NT2/D1 (cell line): Measurements from ENCODE around the gene NEK5.

Source experiments
- DNase-seq: peaks from one replicate; pipeline ENCODE4 v3.0.0-alpha.2; 2011; ENCODE audit warnings: low read depth, low spot score
- H3K27me3 ChIP-seq: 2 replicates; pipeline ENCODE4 v1.6.0; 2011; ENCODE audit warnings: mild to moderate bottlenecking; ENCODE audit not compliant: insufficient read length, insufficient read depth
- H3K36me3 ChIP-seq: 2 replicates; pipeline ENCODE4 v1.6.1; 2011; ENCODE audit warnings: mild to moderate bottlenecking, low read length, mixed read lengths; ENCODE audit not compliant: insufficient read depth, insufficient read length
- H3K4me1 ChIP-seq: 2 replicates; pipeline ENCODE4 v1.5.1; 2011; ENCODE audit not compliant: insufficient read depth, insufficient read length
- H3K4me3 ChIP-seq: 2 replicates; pipeline ENCODE4 v1.5.1; 2011; ENCODE audit warnings: low read depth; ENCODE audit not compliant: insufficient read length
- H3K9ac ChIP-seq: 2 replicates; pipeline ENCODE4 v1.6.0; 2011; ENCODE audit warnings: low read depth; ENCODE audit not compliant: insufficient read length
- H3K9me3 ChIP-seq: 2 replicates; pipeline ENCODE4 v1.5.1; 2011; ENCODE audit warnings: mild to moderate bottlenecking, low read length; ENCODE audit not compliant: insufficient read depth
- SUZ12 ChIP-seq: IDR thresholded peaks from 2 replicates; pipeline ENCODE4 v1.6.1; 2011; ENCODE audit not compliant: insufficient read length, insufficient read depth; ENCODE audit errors: extremely low read depth
- YY1 ChIP-seq: IDR thresholded peaks from 2 replicates; pipeline ENCODE4 v1.6.1; 2011; ENCODE audit not compliant: insufficient read length, insufficient read depth
- ZNF274 ChIP-seq: IDR thresholded peaks from 2 replicates; pipeline ENCODE4 v1.6.1; 2011; ENCODE audit warnings: mild to moderate bottlenecking, low read depth, low read length

Gene NEK5

GRCh38 chr13:51996641-51997040, 132.2 kb downstream of the NEK5 start:
- no peak for DNase-seq
- no peaks in the 10 kb centered on the region for H3K9me3 ChIP-seq
- no peak overlapping the region for H3K4me3 ChIP-seq
- H3K36me3 ChIP-seq: no peaks in the 10 kb centered on the region
- no peaks in the 10 kb centered on the region for H3K4me1 ChIP-seq
- TF ChIP-seq ZNF274 (no peak), YY1 (no peak), SUZ12 (no peak)
- no peak overlapping the region for H3K9ac ChIP-seq
- H3K27me3 ChIP-seq: no peaks in the 10 kb centered on the region

- DNase-seq: no peak
- Histone ChIP-seq H3K27me3 (no peaks in the 10 kb centered on the region), H3K4me3 (no peak overlapping the region), H3K4me1 (no peaks in the 10 kb centered on the region), H3K9me3 (no peaks in the 10 kb centered on the region), H3K9ac (no peak overlapping the region), H3K36me3 (no peaks in the 10 kb centered on the region)
- TF ChIP-seq SUZ12 (no peak), YY1 (no peak), ZNF274 (no peak)
Measured at GRCh38 chr13:51995677-51996551, 133.0 kb downstream of the NEK5 start.

DNA sequence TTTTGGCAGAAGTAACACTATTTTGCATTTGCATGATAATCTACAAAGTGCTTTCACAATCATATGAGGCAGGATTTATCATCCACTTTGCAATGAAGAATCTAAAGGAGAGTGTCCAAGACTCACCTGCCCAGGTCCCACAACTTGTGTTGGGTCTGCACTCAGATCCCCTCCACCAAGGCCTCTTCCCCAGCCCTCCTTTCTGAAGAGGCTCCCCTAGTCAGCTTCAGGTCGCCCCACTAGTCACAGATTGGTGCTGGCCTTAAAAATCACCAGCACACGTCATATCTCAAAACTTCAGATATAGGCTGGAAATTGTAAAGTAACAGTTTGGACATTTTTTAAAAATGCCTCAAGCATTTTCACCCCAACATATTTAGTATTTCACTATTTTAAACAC, 135.2 kb downstream of the NEK5 start:
- Histone ChIP-seq H3K9me3 (no peaks in the 10 kb centered on the region), H3K36me3 (no peaks in the 10 kb centered on the region), H3K4me3 (no peak overlapping the region), H3K27me3 (no peaks in the 10 kb centered on the region), H3K4me1 (no peaks in the 10 kb centered on the region), H3K9ac (no peak overlapping the region)
- no peak for TF ChIP-seq ZNF274
- no peak for TF ChIP-seq SUZ12
- no peak for TF ChIP-seq YY1
- no peak for DNase-seq

DNA sequence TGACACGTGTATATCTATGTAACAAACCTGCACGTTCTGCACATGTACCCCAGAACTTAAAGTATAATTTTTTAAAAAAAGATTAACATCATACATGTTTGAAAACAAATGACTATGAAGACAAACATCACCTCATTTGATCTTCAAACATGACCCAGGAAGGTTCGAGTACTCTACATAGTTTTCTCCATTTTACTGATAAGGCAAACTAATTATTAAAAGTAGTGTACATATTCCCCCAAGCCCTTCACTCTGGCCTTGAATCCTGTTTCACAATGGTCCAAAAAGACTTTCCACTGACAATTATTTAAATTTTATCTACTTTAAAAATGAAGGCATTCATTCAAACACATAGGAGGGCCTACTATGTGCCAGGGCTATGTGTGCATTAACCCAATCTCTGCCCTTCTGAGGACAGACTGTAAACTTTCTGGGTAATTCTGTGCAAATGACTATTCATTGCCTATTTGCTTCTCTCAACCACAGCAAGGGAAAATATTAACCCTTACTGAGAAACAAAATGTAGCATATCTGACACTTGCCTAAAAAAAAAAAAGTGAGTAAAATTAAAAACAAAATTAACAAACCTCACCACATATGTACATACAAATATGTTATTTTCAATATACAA, 139.8 kb downstream of the NEK5 start:
- no peak for DNase-seq
- no peaks in the 10 kb centered on the region for H3K27me3 ChIP-seq
- no peaks in the 10 kb centered on the region for H3K9me3 ChIP-seq
- no peak overlapping the region for H3K4me3 ChIP-seq
- no peaks in the 10 kb centered on the region for H3K4me1 ChIP-seq
- H3K9ac ChIP-seq: no peak overlapping the region
- no peaks in the 10 kb centered on the region for H3K36me3 ChIP-seq
- TF ChIP-seq YY1: no peak
- no peak for TF ChIP-seq ZNF274
- TF ChIP-seq SUZ12: no peak
